ENCODE data around the gene CARMIL1.
A peak's percentile ranks its signal among the peaks of the same experiment; 100 is the strongest.

CARMIL1 gene

DNA sequence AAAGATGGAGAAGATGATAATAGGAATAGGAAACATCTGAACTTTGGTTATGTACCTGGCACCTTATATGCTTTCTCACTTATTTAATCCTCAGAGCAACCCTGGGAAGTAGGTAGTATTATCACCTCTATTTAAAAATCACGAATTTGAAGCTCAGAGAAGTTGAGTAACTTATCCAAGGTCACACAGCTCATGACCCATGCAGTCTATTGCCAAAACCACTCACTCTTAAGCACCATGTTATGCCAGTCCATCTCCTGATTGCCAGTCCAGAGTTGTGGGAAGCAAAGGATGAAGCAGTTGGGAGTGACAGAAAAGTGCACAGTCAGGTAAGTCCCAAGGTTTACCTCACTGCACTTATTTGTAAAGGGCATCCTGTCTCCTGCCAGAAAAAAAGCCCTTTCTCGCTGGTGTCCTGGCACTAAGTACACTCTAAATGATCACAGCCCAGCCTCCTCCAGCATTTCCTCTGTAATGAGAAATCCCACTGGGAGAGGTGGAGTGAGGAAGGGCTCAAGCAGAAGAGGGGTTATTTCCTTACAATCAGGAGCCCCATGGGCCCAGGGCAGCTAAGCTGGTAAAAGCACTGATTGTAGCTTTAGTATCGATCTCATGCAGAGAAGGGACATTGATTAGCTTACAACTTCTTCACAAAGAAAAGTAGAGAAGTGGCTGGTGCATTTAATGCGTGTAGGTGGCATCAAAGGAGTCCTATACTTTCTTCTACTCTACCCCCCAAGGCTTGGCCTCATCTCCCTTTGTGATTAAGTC lies 351.5 kb downstream of the CARMIL1 start:
- no peak for DNase-seq

- DNase-seq = no peak
Measured at GRCh38 chr6:25635886-25636317, 356.7 kb downstream of the CARMIL1 start.

DNA sequence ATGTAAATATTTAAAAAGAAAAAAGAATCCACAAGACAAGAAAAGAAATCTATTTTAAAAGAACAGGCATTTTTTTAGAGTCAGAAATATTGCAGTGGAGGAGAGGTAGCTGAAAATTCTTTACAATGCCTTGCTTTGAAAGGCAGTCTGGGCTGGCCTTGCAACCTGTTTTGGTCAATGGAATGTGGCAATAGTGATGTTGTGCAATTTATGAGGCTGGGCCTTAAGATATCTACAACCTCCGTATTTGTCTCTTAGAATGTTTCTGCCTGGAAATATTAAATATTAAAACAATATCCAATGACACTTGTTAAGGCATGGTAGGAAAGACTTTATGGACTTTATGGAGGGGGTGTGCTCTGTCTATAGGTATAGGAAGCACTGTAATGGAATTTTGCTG lies 358.0 kb downstream of the CARMIL1 start:
- no peak for DNase-seq

DNA sequence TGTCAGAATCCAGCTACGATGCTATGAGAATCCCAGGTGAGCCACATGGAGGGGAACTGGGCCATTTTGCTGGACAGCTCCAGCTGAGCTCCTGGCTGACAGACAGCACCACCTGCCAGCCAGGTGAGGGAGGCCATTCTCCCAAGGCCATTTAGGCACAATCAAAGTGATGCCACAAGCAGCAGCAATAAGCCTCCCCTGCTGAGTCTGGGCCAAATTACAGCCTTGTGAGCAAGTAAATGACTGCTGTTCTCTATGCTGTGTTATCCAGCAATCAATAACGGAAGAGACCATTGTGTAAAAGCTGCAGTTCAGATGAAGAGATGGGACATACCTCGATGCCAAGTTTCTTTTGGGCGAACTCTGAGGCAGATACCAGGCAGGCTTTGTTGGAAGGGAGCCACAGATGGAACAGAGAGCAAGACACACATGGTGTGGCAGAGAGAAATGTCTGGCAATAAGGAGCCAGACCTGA lies 358.8 kb downstream of the CARMIL1 start:
- no peak for DNase-seq

DNA sequence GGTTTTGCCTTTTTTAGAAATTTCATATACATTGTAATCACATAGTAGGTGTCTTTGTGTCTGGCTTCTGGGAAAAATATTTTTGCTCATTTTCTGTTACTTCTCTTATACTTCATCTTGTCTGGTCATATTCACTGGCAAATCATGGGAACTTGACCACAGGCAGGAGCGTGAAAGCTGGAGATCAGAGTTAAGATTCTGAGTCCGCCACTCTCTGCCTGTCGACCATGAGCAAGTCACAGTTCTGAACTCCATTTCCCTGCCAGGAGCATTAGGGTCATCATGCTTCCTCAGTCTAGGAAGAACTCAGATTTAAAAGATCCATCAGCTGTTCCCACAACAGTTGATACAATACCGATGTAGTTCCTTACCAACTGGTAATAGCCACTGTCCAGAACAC lies 360.5 kb downstream of the CARMIL1 start:
- no peak for DNase-seq

DNA sequence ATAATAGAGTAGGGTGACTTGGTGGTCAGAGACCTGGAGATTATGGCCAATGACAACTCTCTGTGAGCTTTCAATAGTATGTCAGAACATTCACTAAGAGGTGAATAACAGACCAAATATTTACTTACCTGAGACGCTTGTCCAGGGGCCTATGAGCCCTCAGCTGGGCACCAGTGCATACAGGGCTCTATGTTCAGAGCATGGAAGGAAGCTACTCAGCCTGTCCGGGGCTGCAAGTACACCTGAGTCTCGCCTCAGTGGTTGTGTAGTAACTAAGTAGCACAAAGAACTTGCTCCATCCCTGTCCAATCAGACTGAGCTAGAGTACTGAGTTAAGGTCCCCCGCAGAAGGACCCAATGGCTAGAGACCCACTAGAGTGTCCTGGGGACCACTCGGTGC lies 361.3 kb downstream of the CARMIL1 start:
- no peak for DNase-seq

- DNase-seq = no peak
Measured at GRCh38 chr6:25640891-25641290, 361.7 kb downstream of the CARMIL1 start.

DNA sequence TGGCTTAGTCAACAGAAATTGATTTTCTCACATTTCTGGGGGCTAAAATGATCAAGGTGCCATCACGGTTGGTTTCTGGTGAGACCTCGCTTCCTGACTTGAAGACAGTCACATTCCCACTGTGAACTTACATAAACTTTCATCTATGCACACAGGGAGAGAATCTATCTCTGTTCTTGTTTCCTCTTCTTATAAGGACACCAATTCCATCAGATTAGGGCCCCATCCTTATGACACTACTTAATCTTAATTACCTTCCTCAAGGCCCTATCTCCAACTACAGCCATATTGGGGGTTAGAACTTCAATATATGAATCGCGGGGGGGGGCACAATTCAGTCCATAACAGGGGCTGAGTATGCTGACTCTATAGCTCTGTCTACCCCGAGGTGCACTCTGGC lies 362.2 kb downstream of the CARMIL1 start:
- DNase-seq = no peak

DNA sequence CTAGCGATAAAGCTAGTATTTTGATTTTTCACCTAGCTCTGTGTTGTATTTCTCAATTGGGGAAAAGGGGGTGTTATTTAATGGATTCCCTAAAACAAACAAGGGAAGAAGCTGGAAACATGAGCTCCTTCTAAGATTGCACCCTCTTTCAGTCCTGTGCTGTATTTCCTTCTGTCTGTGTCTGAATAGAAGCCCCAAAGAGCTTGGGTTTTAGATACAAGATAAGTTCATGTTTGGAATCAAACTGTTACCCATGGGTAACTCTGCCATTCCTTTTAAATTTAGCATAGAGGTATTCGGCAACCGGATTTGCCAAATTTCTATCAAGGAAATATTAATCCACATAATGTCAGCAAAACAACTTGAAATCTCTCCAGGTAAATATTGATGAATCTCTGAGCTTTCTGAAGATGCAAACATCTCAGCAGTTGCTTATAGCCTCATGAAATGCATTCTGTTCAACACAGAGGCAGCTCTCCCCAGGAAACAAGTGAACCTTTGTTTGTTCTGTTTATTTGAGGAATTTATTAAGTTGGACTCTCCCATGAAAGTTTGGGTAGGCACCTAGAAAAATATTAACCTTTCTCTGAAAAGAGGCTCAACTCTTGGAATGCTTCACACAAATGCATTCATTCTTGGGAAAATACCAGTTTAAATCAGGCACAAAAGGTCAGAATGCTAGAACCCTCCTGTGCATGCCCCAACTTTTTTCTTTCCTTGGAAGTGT lies 362.9 kb downstream of the CARMIL1 start:
- DNase-seq = no peak

GRCh38 chr6:25642667-25643328 lies 363.6 kb downstream of the CARMIL1 start:
- no peak for DNase-seq

- DNase-seq = no peak
Measured at GRCh38 chr6:25645916-25646315, 366.7 kb downstream of the CARMIL1 start.

DNA sequence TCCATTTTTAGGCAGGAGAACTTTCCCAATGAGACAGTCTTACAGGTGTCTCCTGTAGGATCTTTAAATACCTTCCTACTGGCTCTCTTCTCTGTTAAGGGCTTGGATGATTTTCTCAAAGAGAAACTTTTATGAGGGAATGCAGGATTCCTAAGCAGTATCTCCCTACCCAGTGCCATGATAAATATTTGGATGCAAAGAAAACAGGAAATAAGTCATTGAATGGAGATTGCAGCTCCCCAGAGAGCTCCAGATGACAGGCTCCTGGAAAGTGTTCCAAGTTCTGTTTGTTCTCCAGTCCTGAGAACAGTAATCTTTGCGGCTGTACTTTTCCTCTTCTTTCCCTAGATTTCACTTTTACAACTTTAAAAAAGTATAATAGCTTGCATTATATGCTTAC lies 370.4 kb downstream of the CARMIL1 start:
- no peak for DNase-seq

DNA sequence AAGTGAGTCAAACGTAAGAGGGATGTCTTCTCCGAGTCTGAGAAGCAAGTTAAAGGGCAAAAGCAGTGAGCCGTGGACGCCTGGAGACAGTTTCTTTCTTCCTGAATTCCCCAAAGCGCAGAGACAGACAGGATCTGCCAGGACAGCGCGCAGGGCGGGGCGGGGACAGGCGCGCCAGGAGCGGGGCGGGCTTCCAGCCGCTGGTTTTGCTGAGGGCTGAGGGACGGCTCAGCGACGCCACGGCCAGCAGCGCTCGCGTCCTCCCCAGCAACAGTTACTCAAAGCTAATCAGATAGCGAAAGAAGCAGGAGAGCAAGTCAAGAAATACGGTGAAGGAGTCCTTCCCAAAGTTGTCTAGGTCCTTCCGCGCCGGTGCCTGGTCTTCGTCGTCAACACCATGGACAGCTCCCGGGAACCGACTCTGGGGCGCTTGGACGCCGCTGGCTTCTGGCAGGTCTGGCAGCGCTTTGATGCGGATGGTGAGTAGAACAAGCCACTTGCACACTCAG lies 372.9 kb downstream of the CARMIL1 start, which contains the start of gene SCGN:
Gene SCGN (plus strand): TSS at position 209 of the 509 bp plus-strand sequence. CDS start 189 bp downstream, at position 398.
- peak; percentile 18 for DNase-seq

DNA sequence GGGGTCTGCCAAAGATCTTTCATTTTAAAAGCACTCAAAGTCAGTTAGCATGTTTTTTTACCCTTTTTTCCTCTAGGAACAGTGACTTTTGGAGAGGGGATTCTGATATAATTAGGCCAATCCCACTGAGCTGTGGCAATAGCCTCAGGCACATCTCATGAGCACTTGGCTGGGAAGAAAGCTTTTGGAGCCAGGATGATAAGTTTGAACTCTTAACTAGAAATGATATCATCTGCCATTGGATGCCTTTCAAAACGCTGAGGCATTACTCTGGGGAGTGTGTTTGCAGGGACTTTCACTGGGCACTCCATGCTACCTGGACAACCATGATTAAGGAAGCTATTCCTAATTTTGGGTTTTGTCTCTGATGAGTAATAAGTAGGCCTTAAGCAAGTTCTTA lies 376.5 kb downstream of the CARMIL1 start:
- no peak for DNase-seq

- DNase-seq = no peak
Measured at GRCh38 chr6:25659633-25660368, 380.6 kb downstream of the CARMIL1 start.

DNA sequence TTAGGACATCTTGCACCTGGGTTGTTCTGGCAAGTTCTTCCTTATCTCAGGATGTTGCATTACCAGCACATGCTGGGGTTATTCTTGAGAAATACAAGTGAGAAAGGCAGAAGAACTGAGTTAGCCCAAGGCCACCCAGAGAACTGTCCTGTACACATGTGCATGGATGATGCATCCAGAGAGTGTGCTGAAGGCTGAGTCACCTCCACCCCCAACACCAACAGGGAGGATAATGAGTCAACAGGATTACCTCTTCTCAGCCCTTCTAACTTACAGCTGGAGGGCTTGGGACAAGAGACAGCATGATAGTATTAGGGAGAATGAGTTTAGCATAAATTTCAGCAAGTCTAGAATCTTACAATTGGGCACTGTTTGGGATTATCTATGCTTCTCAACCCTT lies 381.3 kb downstream of the CARMIL1 start:
- no peak for DNase-seq

- no peak for DNase-seq
Measured at GRCh38 chr6:25661129-25661779, 382.1 kb downstream of the CARMIL1 start.

- DNase-seq = no peak
Measured at GRCh38 chr6:25665455-25665854, 386.3 kb downstream of the CARMIL1 start.

DNA sequence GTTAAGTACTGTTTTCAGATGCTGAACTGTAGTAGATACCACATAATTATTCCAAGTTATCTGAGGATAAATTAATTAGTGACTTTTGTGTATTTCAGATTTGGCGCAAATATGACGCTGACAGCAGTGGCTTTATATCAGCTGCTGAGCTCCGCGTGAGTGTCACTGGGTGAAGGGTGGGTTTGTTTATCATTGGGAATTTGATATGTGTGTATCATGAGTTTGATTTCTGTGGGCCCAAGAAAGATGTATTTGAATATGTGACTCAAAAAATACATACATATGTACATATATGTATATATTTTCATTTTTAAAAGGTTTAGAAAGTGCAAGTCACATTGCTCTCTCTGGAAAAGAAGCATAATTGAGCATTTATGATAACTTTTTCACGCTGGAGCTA lies 390.2 kb downstream of the CARMIL1 start:
- DNase-seq = no peak
